Activated T-cell treated with anti-CD3 and anti-CD28 coated beads, Interleukin-2, amount 50 U/mL, for 1 hour (primary cell): Measurements from ENCODE around the gene METTL6.
A peak's percentile ranks its signal among the peaks of the same experiment; 100 is the strongest.
"Not testable (repeated sequence)": the region's sequence is repeated elsewhere in the genome, so short reads cannot be mapped to it uniquely, and the experiment has no call there.

Source experiments
- DNase-seq: peaks from one replicate; pipeline ENCODE4 v3.0.0-alpha.2; 2020

Gene METTL6

GRCh38 chr3:15401936-15402335 is 25.4 kb downstream of the METTL6 start:
- DNase-seq: no peak

DNA sequence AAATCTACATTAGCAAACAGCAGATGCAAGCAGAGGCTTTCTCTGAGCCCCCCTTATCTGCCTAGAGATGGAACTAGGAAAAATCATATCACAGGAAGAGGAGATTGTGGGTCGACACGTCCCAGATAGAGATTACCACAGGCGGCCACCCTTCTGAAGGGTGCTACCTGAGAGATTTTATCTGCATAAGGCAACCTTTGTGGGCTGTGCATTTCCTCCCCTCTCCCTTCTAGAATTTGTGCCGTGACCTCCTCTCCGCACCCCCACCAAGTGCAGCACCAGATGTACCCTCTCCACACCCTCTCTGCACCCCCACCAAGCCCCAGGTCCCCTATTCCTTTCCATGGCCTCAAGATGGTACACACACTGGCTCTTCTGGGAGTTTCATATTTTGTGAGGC is 27.4 kb downstream of the METTL6 start:
- DNase-seq: no peak

- not testable (repeated sequence) for DNase-seq
Measured at GRCh38 chr3:15398731-15399133, 28.6 kb downstream of the METTL6 start.

DNA sequence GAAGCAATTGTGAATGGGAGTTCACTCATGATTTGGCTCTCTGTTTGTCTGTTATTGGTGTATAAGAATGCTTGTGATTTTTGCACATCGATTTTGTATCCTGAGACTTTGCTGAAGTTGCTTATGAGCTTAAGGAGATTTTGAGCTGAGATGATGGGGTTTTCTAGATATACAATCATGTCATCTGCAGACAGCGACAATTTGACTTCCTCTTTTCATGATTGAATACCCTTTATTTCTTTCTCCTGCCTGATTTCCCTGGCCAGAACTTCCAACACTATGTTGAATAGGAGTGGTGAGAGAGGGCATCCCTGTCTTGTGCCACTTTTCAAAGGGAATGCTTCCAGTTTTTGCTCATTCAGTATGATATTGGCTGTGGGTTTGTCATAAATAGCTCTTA is 34.1 kb downstream of the METTL6 start:
- DNase-seq: not testable (repeated sequence)

- DNase-seq: no peak
Measured at GRCh38 chr3:15391007-15391406, 36.3 kb downstream of the METTL6 start.

GRCh38 chr3:15390460-15390859 is 36.9 kb downstream of the METTL6 start:
- no peak for DNase-seq

DNA sequence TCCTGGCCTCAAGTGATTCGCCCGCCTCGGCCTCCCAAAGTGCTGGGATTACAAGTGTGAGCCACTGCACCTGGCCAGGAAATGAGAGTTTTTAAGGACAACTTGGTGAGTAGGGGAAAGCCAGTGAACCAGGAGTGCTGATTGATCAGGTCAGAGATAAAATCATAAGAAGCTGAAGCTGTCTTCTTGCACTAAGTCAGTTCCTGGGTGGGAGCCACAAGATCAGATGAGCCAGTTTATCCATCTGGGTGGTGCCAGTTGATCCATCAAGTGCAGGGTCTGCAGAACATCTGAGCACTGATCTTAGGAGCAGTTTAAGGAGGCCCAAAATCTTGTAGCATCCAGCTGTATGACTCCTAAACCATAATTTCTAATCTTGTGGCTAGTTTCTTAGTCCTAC is 39.0 kb downstream of the METTL6 start:
- not testable (repeated sequence) for DNase-seq

- DNase-seq: no peak
Measured at GRCh38 chr3:15387735-15388134, 39.6 kb downstream of the METTL6 start.

DNA sequence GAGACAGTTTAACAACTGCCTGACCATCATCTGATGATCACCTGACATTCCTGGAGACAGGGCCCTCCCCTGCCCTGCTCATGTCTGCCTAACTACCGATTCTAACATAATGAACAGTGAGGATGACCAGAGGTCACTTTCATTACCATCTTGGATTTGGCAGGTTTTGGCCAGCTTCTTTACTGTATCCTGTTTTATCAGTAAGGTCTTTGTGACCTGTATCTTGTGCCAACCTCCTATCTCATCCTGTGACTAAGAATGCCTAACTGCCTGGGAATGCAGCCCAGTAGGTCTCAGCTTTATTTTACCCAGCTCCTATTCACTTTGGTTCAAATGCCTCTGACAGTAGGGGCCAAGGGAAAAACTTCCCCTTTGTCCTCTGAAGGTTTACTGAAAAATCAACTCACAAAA is 40.2 kb downstream of the METTL6 start:
- DNase-seq: no peak

DNA sequence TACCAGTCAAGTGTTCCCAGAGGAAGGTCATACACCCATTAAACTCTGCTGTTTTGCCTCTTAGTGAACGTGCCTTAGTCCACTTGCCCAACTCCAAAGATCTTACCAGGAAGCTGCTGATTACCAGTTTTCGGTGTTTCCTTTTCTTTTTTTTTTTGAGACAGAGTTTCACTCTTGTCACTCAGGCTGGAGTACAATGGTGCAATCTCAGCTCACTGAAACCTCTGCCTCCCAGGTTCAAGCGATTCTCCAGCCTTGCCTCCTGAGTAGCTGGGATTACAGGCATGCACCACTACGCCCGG is 40.7 kb downstream of the METTL6 start:
- DNase-seq: not testable (repeated sequence)

GRCh38 chr3:15385901-15386653 is 41.3 kb downstream of the METTL6 start:
- no peak for DNase-seq

DNA sequence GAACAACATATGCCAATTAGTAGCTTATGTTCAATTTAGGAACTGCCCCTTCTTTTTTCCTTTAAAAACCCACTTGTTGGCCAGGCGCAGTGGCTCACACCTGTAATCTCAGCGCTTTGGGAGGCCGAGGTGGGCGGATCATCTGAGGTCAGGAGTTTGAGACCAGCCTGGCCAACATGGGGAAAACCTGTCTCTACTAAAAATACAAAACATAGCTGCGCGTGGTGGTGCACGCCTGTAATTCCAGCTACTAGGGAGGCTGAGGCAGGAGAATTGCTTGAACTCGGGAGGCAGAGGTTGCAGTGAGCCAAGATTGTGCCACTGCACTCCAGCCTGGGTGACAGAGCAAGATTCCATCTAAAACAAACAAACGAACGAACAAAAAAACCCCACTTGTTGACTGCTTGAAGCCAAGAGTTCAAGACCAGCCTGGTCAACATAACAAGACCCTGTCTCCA is 42.1 kb downstream of the METTL6 start:
- not testable (repeated sequence) for DNase-seq

- no peak for DNase-seq
Measured at GRCh38 chr3:15384510-15385237, 42.7 kb downstream of the METTL6 start.

- DNase-seq: no peak
Measured at GRCh38 chr3:15382405-15382923, 44.9 kb downstream of the METTL6 start.

DNA sequence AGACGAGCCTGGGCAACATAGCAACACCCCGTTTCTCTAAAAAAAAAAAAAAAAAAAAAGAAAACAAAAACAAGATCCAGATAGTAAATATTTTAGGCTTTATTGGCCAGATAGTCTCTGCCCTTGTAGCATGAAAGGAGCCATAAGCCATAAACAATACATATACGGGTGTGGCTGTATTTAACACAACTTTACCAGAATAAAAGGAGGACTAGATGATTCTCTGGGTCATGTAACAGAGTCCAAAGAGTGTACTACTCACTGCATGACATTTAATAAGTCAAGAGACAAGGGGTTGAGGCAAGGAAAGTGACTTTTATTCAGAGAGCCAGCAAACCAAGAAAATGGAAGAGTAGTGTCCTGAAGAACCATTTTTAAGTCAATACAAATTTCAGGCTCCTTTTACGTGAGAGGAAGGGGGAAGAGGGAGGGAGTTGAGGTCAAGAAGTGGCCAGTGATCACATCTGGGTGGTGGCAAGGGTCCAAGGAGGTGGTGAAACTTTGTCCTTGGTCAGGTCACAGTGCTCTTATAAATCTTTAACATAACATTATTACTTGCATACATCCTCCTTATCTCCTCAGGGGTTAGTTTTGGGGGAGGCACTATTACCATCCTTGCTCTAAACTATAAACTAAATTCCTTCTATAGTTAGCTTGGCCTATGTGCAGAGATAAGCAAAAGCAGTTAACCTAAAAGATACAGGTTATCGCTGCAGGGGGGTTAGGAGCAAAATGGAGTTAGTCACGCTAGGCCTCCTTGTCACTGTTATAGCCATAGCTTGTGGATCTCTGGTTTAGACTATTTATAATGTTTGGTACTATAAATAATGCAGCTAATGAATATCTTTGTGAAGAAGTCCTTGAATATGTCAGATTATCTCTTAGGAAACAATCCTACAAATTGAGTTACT is 46.1 kb downstream of the METTL6 start:
- DNase-seq: no peak

GRCh38 chr3:15377961-15378791 is 49.2 kb downstream of the METTL6 start:
- peak; percentile 93 for DNase-seq

- DNase-seq: no peak
Measured at GRCh38 chr3:15375461-15376000, 51.8 kb downstream of the METTL6 start.

GRCh38 chr3:15372918-15373317 is 54.4 kb downstream of the METTL6 start:
- DNase-seq: no peak

DNA sequence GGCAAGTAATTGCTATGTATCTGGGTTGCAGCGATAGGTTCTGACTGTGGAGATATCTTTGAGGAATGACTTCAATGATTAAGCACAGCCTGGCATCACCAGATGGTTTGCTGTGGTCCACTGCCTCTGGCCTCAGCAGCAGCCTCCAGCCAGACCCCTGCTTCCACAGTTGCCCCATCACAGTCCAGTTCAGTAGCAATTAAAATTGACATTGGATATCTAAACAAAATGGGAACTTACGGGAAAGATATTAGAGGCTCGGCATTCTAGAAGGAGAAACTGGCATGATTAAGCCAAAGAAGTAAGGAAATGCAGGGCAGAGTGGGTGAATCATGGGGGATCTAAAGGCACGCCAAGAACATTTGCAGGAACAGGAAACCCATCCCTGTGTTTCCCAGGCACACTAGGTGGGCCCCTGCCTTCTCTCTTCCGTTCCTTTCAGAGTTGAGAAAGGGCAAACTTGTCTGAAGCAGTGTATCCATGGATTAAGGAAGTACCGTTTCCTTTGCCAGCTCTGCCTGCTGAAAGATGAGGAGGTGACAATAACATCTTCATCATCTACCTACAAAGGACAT is 58.7 kb downstream of the METTL6 start:
- DNase-seq: no peak

GRCh38 chr3:15367059-15367458 is 60.3 kb downstream of the METTL6 start:
- no peak for DNase-seq

DNA sequence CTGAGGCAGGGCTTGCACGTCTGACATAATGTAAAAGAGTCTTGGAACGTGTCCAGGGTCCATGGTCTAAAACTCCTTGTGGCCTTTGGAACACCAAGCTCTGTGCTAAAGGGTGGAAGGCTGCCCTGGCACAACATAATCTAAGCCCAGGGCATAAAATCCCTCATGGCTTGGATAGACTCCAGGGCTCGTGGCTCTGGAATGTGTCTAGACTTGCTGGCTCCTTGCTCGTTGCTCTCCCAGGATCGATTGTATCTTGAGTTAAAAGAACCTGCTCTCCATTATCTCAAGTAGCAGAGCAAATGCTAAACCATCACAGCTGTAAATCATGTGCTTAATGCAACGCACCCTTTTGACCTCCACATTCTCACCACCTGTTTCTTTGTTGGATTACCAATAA is 63.3 kb downstream of the METTL6 start:
- not testable (repeated sequence) for DNase-seq
